Panc1 (cell line): ENCODE data around the gene CEP104. TPM values are rescaled to one million over a fixed set of nuclear protein-coding genes. Genes with fewer than 3 reads are reported as not detected.

Source experiments
- ATAC-seq: fragments of 200-7000 bp; cut with Tn5 transposase; 2 replicates; pipeline ENCODE4 v1.9.1; 2020; ENCODE audit warnings: mild to moderate bottlenecking, moderate library complexity
- BruUV-seq: library from RNA; stranded (reverse); fragments of 400-500 nt; replicated peaks from 2 replicates; lab custom pipeline; 2021; lab: Mats Ljungman, UMichigan
- CTCF ChIA-PET: fragments of 300-600 bp; sonication (Branson Sonifier 250); formaldehyde crosslinking; loops from one replicate; lab custom pipeline; 2022; ENCODE audit warnings: antibody characterized with exemption; lab: Charles Lee
- POLR2A ChIA-PET: fragments of 300-600 bp; sonication (Branson Sonifier 250); formaldehyde crosslinking; loops from one replicate; lab custom pipeline; 2022; ENCODE audit warnings: antibody characterized with exemption; lab: Charles Lee
- DNase-seq: peaks from one replicate; pipeline ENCODE4 v3.0.0-alpha.2; 2010; ENCODE audit warnings: low read depth, low spot score
- H3K27ac ChIP-seq: 2 replicates; pipeline ENCODE4 v1.5.1; 2011; ENCODE audit warnings: mild to moderate bottlenecking, low read length, inconsistent platforms
- H3K27me3 ChIP-seq: fragments of 200-500 bp; sonication (Bioruptor generic); 2 replicates; pipeline ENCODE4 v1.6.0; 2014; ENCODE audit warnings: low read length, inconsistent platforms; ENCODE audit not compliant: control insufficient read depth, insufficient read depth
- H3K36me3 ChIP-seq: fragments of 200-500 bp; sonication (Bioruptor generic); 2 replicates; pipeline ENCODE4 v1.5.1; 2014; ENCODE audit warnings: inconsistent platforms, mild to moderate bottlenecking, low read length, moderate library complexity; ENCODE audit not compliant: control insufficient read depth, insufficient read depth
- H3K4me1 ChIP-seq: 2 replicates; pipeline ENCODE4 v1.5.1; 2011; ENCODE audit warnings: inconsistent platforms, mild to moderate bottlenecking, low read length, moderate library complexity; ENCODE audit not compliant: control insufficient read depth, insufficient read depth
- H3K4me3 ChIP-seq, 2 experiments: 2 replicates each; pipeline ENCODE4 v1.5.1; 2011 to 2012; ENCODE audit warnings: low read depth in 2 of 2, low read length in 2 of 2, mild to moderate bottlenecking in 2 of 2, inconsistent platforms in 1 of 2, moderate library complexity in 1 of 2
- H3K9me3 ChIP-seq: fragments of 200-500 bp; sonication (Bioruptor generic); 2 replicates; pipeline ENCODE4 v1.5.1; 2014; ENCODE audit warnings: low read depth, mild to moderate bottlenecking, inconsistent platforms, low read length, moderate library complexity; ENCODE audit not compliant: control insufficient read depth, insufficient read depth
- POLR2AphosphoS5 ChIP-seq: IDR thresholded peaks from 2 replicates; pipeline ENCODE4 v1.6.1; 2012; ENCODE audit warnings: mild to moderate bottlenecking, low read depth, low read length, moderate library complexity
- SIN3A ChIP-seq: IDR thresholded peaks from 2 replicates; pipeline ENCODE4 v1.6.1; 2012; ENCODE audit warnings: low read depth, mild to moderate bottlenecking, low read length, moderate library complexity, borderline replicate concordance; ENCODE audit not compliant: insufficient read depth
- TCF7L2 ChIP-seq: IDR thresholded peaks from 2 replicates; pipeline ENCODE4 v1.6.1; 2011; ENCODE audit warnings: mild to moderate bottlenecking, low read depth, low read length, inconsistent platforms
- in situ Hi-C: cut with HindIII; loops from 2 replicates; pipeline ENCODE4 v1.10.0; 2016; ENCODE audit warnings: low sequenced_read_pairs, low pct_unique_long_range_greater_than_20kb
- intact Hi-C: fragments of 100-400 bp; cut with micrococcal nuclease; formaldehyde crosslinking; loops from one replicate; pipeline ENCODE4 v1.10.0; 2022; ENCODE audit not compliant: unreplicated experiment
- total RNA-seq: library from RNA; stranded (reverse); gene quantifications from one replicate; pipeline ENCODE4 v1.2.1, GENCODE V29; 2021; ENCODE audit not compliant: unreplicated experiment
- TF ChIP-seq, protein P1 (sequence below): fragments of 450-650 bp; IDR thresholded peaks from 2 replicates; pipeline ENCODE4 v1.5.1; 2017; ENCODE audit warnings: mild to moderate bottlenecking
- TF ChIP-seq, protein P2 (sequence below), 2 experiments: IDR thresholded peaks; 2 replicates each; pipeline ENCODE4 v1.6.1; 2011 to 2012; ENCODE audit warnings: low read depth in 2 of 2, control low read depth in 1 of 2, low read length in 1 of 2, mild to moderate bottlenecking in 1 of 2, moderate library complexity in 1 of 2; ENCODE audit not compliant: insufficient read depth in 1 of 2

CEP104 gene
- total RNA-seq, 1 experiment from 2014 or later = 52.0 TPM

DNA sequence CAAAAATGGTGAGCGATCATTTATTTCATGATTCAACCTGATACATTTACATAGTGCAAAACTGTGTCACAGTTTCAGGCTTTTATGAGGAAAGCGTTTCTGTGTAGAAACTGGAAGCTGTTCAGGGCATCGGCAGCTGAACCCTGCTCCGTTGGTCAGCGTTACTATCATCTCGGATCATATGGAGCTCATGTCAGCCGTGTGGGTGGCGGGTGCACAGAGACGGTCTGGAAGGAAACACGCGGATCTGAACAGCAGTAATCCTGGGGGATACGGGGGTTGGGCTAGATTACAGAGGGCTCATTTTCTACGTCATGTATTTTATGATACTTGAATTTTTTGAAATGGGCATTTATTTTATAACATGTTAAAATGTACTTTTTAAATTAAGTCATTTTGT lies 28.0 kb upstream of the CEP104 start:
- Histone ChIP-seq H3K27ac (no peak overlapping the region), H3K36me3 (peaks cover 5% of the 10 kb centered on the region), H3K4me1 (no peaks in the 10 kb centered on the region), H3K27me3 (no peaks in the 10 kb centered on the region), H3K9me3 (no peaks in the 10 kb centered on the region; the same call in 1 of the 2 replicates), H3K4me3 (no peak overlapping the region)
- TF ChIP-seq, protein P1, sequence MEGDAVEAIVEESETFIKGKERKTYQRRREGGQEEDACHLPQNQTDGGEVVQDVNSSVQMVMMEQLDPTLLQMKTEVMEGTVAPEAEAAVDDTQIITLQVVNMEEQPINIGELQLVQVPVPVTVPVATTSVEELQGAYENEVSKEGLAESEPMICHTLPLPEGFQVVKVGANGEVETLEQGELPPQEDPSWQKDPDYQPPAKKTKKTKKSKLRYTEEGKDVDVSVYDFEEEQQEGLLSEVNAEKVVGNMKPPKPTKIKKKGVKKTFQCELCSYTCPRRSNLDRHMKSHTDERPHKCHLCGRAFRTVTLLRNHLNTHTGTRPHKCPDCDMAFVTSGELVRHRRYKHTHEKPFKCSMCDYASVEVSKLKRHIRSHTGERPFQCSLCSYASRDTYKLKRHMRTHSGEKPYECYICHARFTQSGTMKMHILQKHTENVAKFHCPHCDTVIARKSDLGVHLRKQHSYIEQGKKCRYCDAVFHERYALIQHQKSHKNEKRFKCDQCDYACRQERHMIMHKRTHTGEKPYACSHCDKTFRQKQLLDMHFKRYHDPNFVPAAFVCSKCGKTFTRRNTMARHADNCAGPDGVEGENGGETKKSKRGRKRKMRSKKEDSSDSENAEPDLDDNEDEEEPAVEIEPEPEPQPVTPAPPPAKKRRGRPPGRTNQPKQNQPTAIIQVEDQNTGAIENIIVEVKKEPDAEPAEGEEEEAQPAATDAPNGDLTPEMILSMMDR = no peak
- TF ChIP-seq POLR2AphosphoS5 (no peak), TCF7L2 (no peak), SIN3A (no peak)
- TF ChIP-seq, protein P2, sequence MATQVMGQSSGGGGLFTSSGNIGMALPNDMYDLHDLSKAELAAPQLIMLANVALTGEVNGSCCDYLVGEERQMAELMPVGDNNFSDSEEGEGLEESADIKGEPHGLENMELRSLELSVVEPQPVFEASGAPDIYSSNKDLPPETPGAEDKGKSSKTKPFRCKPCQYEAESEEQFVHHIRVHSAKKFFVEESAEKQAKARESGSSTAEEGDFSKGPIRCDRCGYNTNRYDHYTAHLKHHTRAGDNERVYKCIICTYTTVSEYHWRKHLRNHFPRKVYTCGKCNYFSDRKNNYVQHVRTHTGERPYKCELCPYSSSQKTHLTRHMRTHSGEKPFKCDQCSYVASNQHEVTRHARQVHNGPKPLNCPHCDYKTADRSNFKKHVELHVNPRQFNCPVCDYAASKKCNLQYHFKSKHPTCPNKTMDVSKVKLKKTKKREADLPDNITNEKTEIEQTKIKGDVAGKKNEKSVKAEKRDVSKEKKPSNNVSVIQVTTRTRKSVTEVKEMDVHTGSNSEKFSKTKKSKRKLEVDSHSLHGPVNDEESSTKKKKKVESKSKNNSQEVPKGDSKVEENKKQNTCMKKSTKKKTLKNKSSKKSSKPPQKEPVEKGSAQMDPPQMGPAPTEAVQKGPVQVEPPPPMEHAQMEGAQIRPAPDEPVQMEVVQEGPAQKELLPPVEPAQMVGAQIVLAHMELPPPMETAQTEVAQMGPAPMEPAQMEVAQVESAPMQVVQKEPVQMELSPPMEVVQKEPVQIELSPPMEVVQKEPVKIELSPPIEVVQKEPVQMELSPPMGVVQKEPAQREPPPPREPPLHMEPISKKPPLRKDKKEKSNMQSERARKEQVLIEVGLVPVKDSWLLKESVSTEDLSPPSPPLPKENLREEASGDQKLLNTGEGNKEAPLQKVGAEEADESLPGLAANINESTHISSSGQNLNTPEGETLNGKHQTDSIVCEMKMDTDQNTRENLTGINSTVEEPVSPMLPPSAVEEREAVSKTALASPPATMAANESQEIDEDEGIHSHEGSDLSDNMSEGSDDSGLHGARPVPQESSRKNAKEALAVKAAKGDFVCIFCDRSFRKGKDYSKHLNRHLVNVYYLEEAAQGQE (IDR thresholded peaks at IDR 0.05; ENCODE audit: insufficient read depth in 1 of 2, low read depth in 2 of 2, low read length in 1 of 2) = no peak
- DNase-seq (no peak), ATAC-seq (no peak)
- in situ Hi-C loops = no loop called here
- intact Hi-C loops = no loop called here
- ChIA-PET CTCF (interaction anchor here (0.6 kb wide), 1 partner anchor 26 kb away, joined by 3 read pairs; no protein-coding TSS in a partner anchor), POLR2A (no interaction called here)
- BruUV-seq = no TSS peak

DNA sequence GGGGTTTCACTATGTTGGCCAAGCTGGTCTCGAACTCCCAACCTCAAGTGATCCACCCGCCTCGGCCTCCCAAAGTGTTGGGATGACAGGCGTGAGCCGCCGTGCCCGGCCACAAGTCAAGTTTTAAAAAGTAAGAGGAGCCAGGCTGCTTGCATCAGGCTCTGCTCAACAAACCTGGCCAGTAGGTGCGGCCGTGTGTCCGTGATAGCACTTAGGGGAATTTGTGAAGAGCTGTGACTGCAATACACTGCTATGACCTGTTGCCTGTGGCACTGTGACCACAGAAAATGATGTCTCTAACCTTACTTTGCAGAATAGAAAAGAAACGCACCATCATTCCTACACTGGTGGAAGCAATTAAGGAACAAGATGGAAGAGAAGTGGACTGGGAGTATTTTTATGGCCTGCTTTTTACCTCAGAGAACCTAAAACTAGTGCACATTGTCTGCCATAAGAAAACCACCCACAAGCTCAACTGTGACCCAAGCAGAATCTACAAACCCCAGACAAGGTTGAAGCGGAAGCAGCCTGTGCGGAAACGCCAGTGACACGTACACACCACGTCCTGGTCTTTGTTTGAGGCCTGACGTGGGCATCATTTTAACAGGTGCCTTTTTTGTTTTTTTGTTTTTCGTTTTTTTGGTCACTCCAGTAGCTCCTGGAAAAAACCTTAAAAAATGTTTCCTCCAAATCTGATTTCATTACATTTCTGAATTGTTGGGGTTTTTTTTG lies 26.3 kb upstream of the CEP104 start:
- intact Hi-C loops (no loop called here), in situ Hi-C loops (no loop called here)
- CTCF ChIA-PET = interaction anchor here (0.6 kb wide), 1 partner anchor 971 kb away, joined by 3 read pairs; no protein-coding TSS in a partner anchor
- POLR2A ChIA-PET = no interaction called here
- Histone ChIP-seq H3K4me1 (no peaks in the 10 kb centered on the region), H3K4me3 (no peak overlapping the region), H3K36me3 (peaks cover 2% of the 10 kb centered on the region; the same call in 1 of the 2 replicates), H3K27me3 (no peaks in the 10 kb centered on the region), H3K9me3 (peaks cover 2% of the 10 kb centered on the region; the same call in 1 of the 2 replicates), H3K27ac (no peak overlapping the region)
- no peak for TF ChIP-seq TCF7L2
- TF ChIP-seq, protein P2 (IDR thresholded peaks at IDR 0.05; ENCODE audit: insufficient read depth in 1 of 2, low read depth in 2 of 2, low read length in 1 of 2) = no peak
- TF ChIP-seq, protein P1 = no peak
- TF ChIP-seq POLR2AphosphoS5 = no peak
- TF ChIP-seq SIN3A = no peak
- BruUV-seq = no TSS peak
- DNase-seq (no peak), ATAC-seq (no peak)
